SK-N-SH treated with all-trans-retinoic acid at 6 μM for 48 hours (cell line): ENCODE data around the gene CDK18.

Source experiments
- ATAC-seq: fragments of 200-7000 bp; cut with Tn5 transposase; 3 replicates; pipeline ENCODE4 v1.9.1; 2020; ENCODE audit warnings: mild to moderate bottlenecking, moderate library complexity
- ARNTL ChIP-seq: fragments of 450-650 bp; formaldehyde crosslinking; IDR thresholded peaks from 2 replicates; pipeline ENCODE4 v1.5.0; 2020; ENCODE audit warnings: low read depth, mild to moderate bottlenecking, moderate library complexity, borderline replicate concordance
- BACH2 ChIP-seq: fragments of 250-450 bp; sonication (Bioruptor Pico); IDR thresholded peaks from 2 replicates; pipeline ENCODE4 v1.9.0; 2021; ENCODE audit warnings: mild to moderate bottlenecking, borderline replicate concordance
- CREB5 ChIP-seq: fragments of 250-450 bp; sonication (Bioruptor Pico); IDR thresholded peaks from 2 replicates; pipeline ENCODE4 v1.5.1; 2020; ENCODE audit warnings: low read depth, mild to moderate bottlenecking, moderate library complexity
- CSDC2 ChIP-seq: fragments of 250-450 bp; sonication (Bioruptor Pico); IDR thresholded peaks from 2 replicates; pipeline ENCODE4 v1.5.0; 2020; ENCODE audit warnings: mild to moderate bottlenecking, moderate library complexity
- CSRNP3 ChIP-seq: fragments of 250-450 bp; sonication (Bioruptor Pico); IDR thresholded peaks from 2 replicates; pipeline ENCODE4 v1.5.1; 2021; ENCODE audit warnings: mild to moderate bottlenecking, moderate library complexity
- GLIS3 ChIP-seq: fragments of 250-450 bp; sonication (Bioruptor Pico); IDR thresholded peaks from 2 replicates; pipeline ENCODE4 v1.5.0; 2020; ENCODE audit warnings: mild to moderate bottlenecking, moderate library complexity
- ISL1 ChIP-seq: fragments of 250-450 bp; sonication (Bioruptor Pico); IDR thresholded peaks from 2 replicates; pipeline ENCODE4 v2.1.2; 2022; ENCODE audit warnings: mild to moderate bottlenecking, moderate library complexity
- OSR1 ChIP-seq: fragments of 250-450 bp; sonication (Bioruptor Pico); IDR thresholded peaks from 2 replicates; pipeline ENCODE4 v1.8.0; 2022; ENCODE audit warnings: moderate library complexity, mild to moderate bottlenecking, inconsistent platforms
- PATZ1 ChIP-seq: fragments of 250-450 bp; sonication (Bioruptor Pico); IDR thresholded peaks from 2 replicates; pipeline ENCODE4 v1.8.0; 2020; ENCODE audit warnings: mild to moderate bottlenecking, moderate library complexity, borderline replicate concordance
- PPARA ChIP-seq: fragments of 250-450 bp; sonication (Bioruptor Pico); IDR thresholded peaks from 2 replicates; pipeline ENCODE4 v1.5.0; 2020; ENCODE audit warnings: mild to moderate bottlenecking, borderline replicate concordance
- RARB ChIP-seq: fragments of 250-450 bp; sonication (Bioruptor Pico); IDR thresholded peaks from 2 replicates; pipeline ENCODE4 v1.8.0; 2021; ENCODE audit warnings: mild to moderate bottlenecking, moderate library complexity
- SNAI2 ChIP-seq: fragments of 250-450 bp; sonication (Bioruptor Pico); IDR thresholded peaks from 2 replicates; pipeline ENCODE4 v1.5.0; 2020; ENCODE audit warnings: mild to moderate bottlenecking, moderate library complexity
- TCF4 ChIP-seq: fragments of 250-450 bp; sonication (Bioruptor Pico); IDR thresholded peaks from 2 replicates; pipeline ENCODE4 v1.8.0; 2021; ENCODE audit warnings: mild to moderate bottlenecking, moderate library complexity, borderline replicate concordance
- TOX ChIP-seq: fragments of 250-450 bp; sonication (Bioruptor Pico); IDR thresholded peaks from 2 replicates; pipeline ENCODE4 v1.8.0; 2021; ENCODE audit warnings: mild to moderate bottlenecking, moderate library complexity, borderline replicate concordance
- TSHZ2 ChIP-seq: fragments of 250-450 bp; sonication (Bioruptor Pico); IDR thresholded peaks from 2 replicates; pipeline ENCODE4 v1.5.0; 2020; ENCODE audit warnings: mild to moderate bottlenecking, moderate library complexity
- ZC3H10 ChIP-seq: fragments of 250-450 bp; sonication (Bioruptor Pico); IDR thresholded peaks from 2 replicates; pipeline ENCODE4 v1.5.1; 2021; ENCODE audit warnings: mild to moderate bottlenecking, moderate library complexity
- ZFP3 ChIP-seq: fragments of 250-450 bp; sonication (Bioruptor Pico); IDR thresholded peaks from 2 replicates; pipeline ENCODE4 v1.5.0; 2020; ENCODE audit warnings: mild to moderate bottlenecking, moderate library complexity
- ZNF565 ChIP-seq: fragments of 450-650 bp; formaldehyde crosslinking; conservative IDR thresholded peaks from 2 replicates; pipeline ENCODE4 v1.5.0; 2020; ENCODE audit warnings: low read depth, mild to moderate bottlenecking, moderate library complexity
- ZNF70 ChIP-seq: fragments of 450-650 bp; formaldehyde crosslinking; IDR thresholded peaks from 2 replicates; pipeline ENCODE4 v1.5.0; 2020; ENCODE audit warnings: mild to moderate bottlenecking, moderate library complexity
- ZNF8 ChIP-seq: fragments of 450-650 bp; formaldehyde crosslinking; IDR thresholded peaks from 2 replicates; pipeline ENCODE4 v1.5.0; 2020; ENCODE audit warnings: mild to moderate bottlenecking, moderate library complexity

Gene CDK18

GRCh38 chr1:205494115-205494514 is 10.4 kb upstream of the CDK18 start:
- no peak for ATAC-seq
- no peak for TF ChIP-seq ZNF8
- no peak for TF ChIP-seq TOX (CRISPR knock-in tag)
- TF ChIP-seq GLIS3 (CRISPR knock-in tag), result no peak
- no peak for TF ChIP-seq TCF4
- TF ChIP-seq ZNF565 (CRISPR knock-in tag), result no peak
- TF ChIP-seq ZC3H10 (CRISPR knock-in tag), result no peak
- no peak for TF ChIP-seq RARB (CRISPR knock-in tag)

GRCh38 chr1:205495237-205495823 is 9.1 kb upstream of the CDK18 start:
- no peak for ATAC-seq
- no peak for TF ChIP-seq TCF4
- no peak for TF ChIP-seq ZFP3
- TF ChIP-seq CREB5 (CRISPR knock-in tag), result no peak
- no peak for TF ChIP-seq ZNF565 (CRISPR knock-in tag)
- TF ChIP-seq ZNF70 (CRISPR knock-in tag), result no peak
- TF ChIP-seq SNAI2 (CRISPR knock-in tag), result no peak
- TF ChIP-seq CSRNP3 (CRISPR knock-in tag), result no peak
- no peak for TF ChIP-seq BACH2
- no peak for TF ChIP-seq PPARA (CRISPR knock-in tag)
- no peak for TF ChIP-seq ISL1 (CRISPR knock-in tag)
- TF ChIP-seq CSDC2 (CRISPR knock-in tag), result no peak
- TF ChIP-seq ZNF8, result no peak
- no peak for TF ChIP-seq RARB (CRISPR knock-in tag)
- no peak for TF ChIP-seq TSHZ2 (CRISPR knock-in tag)

- no peak for ATAC-seq
- TF ChIP-seq TSHZ2 (CRISPR knock-in tag) (no peak), BACH2 (no peak), CSRNP3 (CRISPR knock-in tag) (no peak), TOX (CRISPR knock-in tag) (no peak), PATZ1 (CRISPR knock-in tag) (no peak), PPARA (CRISPR knock-in tag) (no peak), OSR1 (no peak), ZNF8 (no peak), ZNF70 (CRISPR knock-in tag) (no peak), TCF4 (no peak), ISL1 (CRISPR knock-in tag) (no peak), ARNTL (no peak), CSDC2 (CRISPR knock-in tag) (no peak), ZNF565 (CRISPR knock-in tag) (no peak), SNAI2 (CRISPR knock-in tag) (no peak)
These were observed 7.8 kb upstream of the CDK18 start for GRCh38 chr1:205496661-205497060.
